Sciatic nerve (tissue), 2 donors: Measurements from ENCODE around the gene SLC5A11. TPM values are rescaled to one million over a fixed set of nuclear protein-coding genes. Genes with fewer than 3 reads are reported as not detected.
A peak's percentile ranks its signal among the peaks of the same experiment; 100 is the strongest.
"Not testable (repeated sequence)": the region's sequence is repeated elsewhere in the genome, so short reads cannot be mapped to it uniquely, and the experiment has no call there.

Source experiments
- ATAC-seq: fragments of 200-7000 bp; cut with Tn5 transposase; one replicate; pipeline ENCODE4 v1.9.1; 2020; ENCODE audit warnings: mild to moderate bottlenecking, moderate library complexity
- DNase-seq: peaks from one replicate; pipeline ENCODE4 v3.0.0-alpha.2; 2020; ENCODE audit warnings: low spot score
- intact Hi-C: fragments of 100-400 bp; cut with DNase I; formaldehyde crosslinking; loops from one replicate; pipeline ENCODE4 v1.14.2; 2022
- total RNA-seq: library from RNA; stranded (reverse); fragmentation: NEBNext Ultra II Directional; extraction: Animal tissue kit (Norgen Biotek cat#: 25700); gene quantifications from one replicate; pipeline ENCODE4 v1.2.1, GENCODE V29; 2021
- donor health status: DM: no; HTN: no; CAD: no.
- donor health status: DM: no; HTN: no; CAD: no.

Gene SLC5A11
- total RNA-seq, 1 donor from 2014 or later, result not detected

- DNase-seq, result no peak
- intact Hi-C loops, result no loop called here
- ATAC-seq, result no peak
Observed at GRCh38 chr16:24829153-24829552, 16.6 kb upstream of the SLC5A11 start.

- DNase-seq (no peak), ATAC-seq (no peak)
- intact Hi-C loops, result no loop called here
Observed at GRCh38 chr16:24833352-24833751, 12.4 kb upstream of the SLC5A11 start.

GRCh38 chr16:24834459-24835335 is 11.1 kb upstream of the SLC5A11 start:
- no peak for ATAC-seq
- intact Hi-C loops, result no loop called here
- DNase-seq, result no peak

- no peak for DNase-seq
- intact Hi-C loops, result no loop called here
- no peak for ATAC-seq
Observed at GRCh38 chr16:24836836-24837235, 8.9 kb upstream of the SLC5A11 start.

- no peak for DNase-seq
- ATAC-seq, result no peak
- intact Hi-C loops, result no loop called here
Observed at GRCh38 chr16:24837969-24838368, 7.8 kb upstream of the SLC5A11 start.

GRCh38 chr16:24838554-24839266 is 7.1 kb upstream of the SLC5A11 start:
- ATAC-seq, result peak; percentile 95
- DNase-seq, result no peak
- intact Hi-C loops, result no loop called here

GRCh38 chr16:24839347-24839972 is 6.3 kb upstream of the SLC5A11 start:
- no peak for ATAC-seq
- intact Hi-C loops, result no loop called here
- no peak for DNase-seq

GRCh38 chr16:24841291-24841690 is 4.5 kb upstream of the SLC5A11 start:
- DNase-seq (no peak), ATAC-seq (no peak)
- intact Hi-C loops, result no loop called here

GRCh38 chr16:24844101-24845030 is 1.4 kb upstream of the SLC5A11 start:
- no peak for DNase-seq
- intact Hi-C loops, result no loop called here
- no peak for ATAC-seq

- DNase-seq, intact Hi-C loops, ATAC-seq: not testable (repeated sequence)
Observed at GRCh38 chr16:24845031-24845365, 765 bp upstream of the SLC5A11 start.

GRCh38 chr16:24846548-24847357 is 990 bp downstream of the SLC5A11 start:
- no peak for ATAC-seq
- DNase-seq, result no peak
- intact Hi-C loops, result no loop called here

GRCh38 chr16:24847358-24847664 is 1.5 kb downstream of the SLC5A11 start:
- no peak for ATAC-seq
- intact Hi-C loops, result no loop called here
- no peak for DNase-seq

- DNase-seq, result no peak
- ATAC-seq, result no peak
- intact Hi-C loops, result no loop called here
Observed at GRCh38 chr16:24848065-24848464, 2.3 kb downstream of the SLC5A11 start.

GRCh38 chr16:24849641-24850040 is 3.9 kb downstream of the SLC5A11 start:
- no peak for DNase-seq
- no peak for ATAC-seq
- intact Hi-C loops, result no loop called here

- intact Hi-C loops, result no loop called here
- ATAC-seq (no peak), DNase-seq (no peak)
Observed at GRCh38 chr16:24850289-24850938, 4.7 kb downstream of the SLC5A11 start.

GRCh38 chr16:24851700-24852099 is 5.9 kb downstream of the SLC5A11 start:
- no peak for ATAC-seq
- DNase-seq, result no peak
- intact Hi-C loops, result no loop called here

GRCh38 chr16:24852281-24852721 is 6.5 kb downstream of the SLC5A11 start:
- intact Hi-C loops, result no loop called here
- ATAC-seq (no peak), DNase-seq (no peak)
